ENCODE measurements around the gene UBE2F. TPM values are rescaled to one million over a fixed set of nuclear protein-coding genes. Genes with fewer than 3 reads are reported as not detected.
"Not testable (repeated sequence)": the region's sequence is repeated elsewhere in the genome, so short reads cannot be mapped to it uniquely, and the experiment has no call there.

The UBE2F gene
- total RNA-seq, 2 donors from 2014 or later: 45.2 to 73.2 TPM

- no peaks in the 10 kb centered on the region for H3K9me3 ChIP-seq
- H3K27ac ChIP-seq: no peak overlapping the region
- DNase-seq (ENCODE audit: low spot score): no peak
- TF ChIP-seq POLR2A (IDR thresholded peaks at IDR 0.05) (no peak), POLR2AphosphoS5 (IDR thresholded peaks at IDR 0.05) (no peak)
- intact Hi-C loops (cut with DNase I): no loop called here
- H3K4me1 ChIP-seq (replicated peaks): no peaks in the 10 kb centered on the region
- WGBS: 65% methylated on average over 3 of the region's 3 CpGs
- no peaks in the 10 kb centered on the region for H3K27me3 ChIP-seq (replicated peaks; ENCODE audit: insufficient read depth)
- H3K36me3 ChIP-seq: no peaks in the 10 kb centered on the region
- H3K4me3 ChIP-seq: no peak overlapping the region
Observed at GRCh38 chr2:237942513-237942899, 24.3 kb upstream of the UBE2F start.

DNA sequence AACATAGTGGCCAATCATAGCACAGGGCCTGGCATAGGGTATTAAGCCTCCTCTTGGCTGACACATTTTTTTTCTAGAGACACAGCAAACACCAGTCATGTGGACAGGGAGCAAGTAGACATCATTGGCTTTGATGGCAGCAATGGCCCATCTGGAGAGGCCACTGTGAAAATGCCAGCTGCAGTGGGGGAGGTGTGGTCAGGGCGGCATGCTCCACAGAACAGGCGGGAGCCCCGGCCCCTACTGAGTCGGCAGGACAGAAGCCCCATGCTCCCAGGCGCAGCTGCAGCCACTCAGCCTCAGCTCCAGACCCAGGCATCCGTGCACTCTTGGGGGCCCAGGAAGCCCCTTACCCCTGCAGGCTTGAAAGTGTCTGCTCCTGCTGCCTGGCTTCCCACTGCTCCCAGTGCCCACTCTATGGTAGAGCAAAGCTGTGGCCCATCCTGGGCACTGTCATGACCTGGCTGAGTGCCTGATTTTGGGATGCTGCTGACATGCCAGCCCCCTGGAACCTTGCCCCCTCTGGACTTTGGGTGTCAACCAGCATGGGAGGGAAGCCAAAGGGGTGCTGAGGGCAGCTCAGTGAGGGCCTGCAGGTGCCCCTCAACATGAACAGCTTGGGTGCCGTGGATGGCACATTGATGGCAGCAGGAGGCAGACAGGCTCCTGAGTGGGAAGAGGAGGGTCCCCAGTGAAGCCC lies 23.3 kb upstream of the UBE2F start:
- H3K36me3 ChIP-seq: no peaks in the 10 kb centered on the region
- TF ChIP-seq, protein P1, sequence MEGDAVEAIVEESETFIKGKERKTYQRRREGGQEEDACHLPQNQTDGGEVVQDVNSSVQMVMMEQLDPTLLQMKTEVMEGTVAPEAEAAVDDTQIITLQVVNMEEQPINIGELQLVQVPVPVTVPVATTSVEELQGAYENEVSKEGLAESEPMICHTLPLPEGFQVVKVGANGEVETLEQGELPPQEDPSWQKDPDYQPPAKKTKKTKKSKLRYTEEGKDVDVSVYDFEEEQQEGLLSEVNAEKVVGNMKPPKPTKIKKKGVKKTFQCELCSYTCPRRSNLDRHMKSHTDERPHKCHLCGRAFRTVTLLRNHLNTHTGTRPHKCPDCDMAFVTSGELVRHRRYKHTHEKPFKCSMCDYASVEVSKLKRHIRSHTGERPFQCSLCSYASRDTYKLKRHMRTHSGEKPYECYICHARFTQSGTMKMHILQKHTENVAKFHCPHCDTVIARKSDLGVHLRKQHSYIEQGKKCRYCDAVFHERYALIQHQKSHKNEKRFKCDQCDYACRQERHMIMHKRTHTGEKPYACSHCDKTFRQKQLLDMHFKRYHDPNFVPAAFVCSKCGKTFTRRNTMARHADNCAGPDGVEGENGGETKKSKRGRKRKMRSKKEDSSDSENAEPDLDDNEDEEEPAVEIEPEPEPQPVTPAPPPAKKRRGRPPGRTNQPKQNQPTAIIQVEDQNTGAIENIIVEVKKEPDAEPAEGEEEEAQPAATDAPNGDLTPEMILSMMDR (IDR thresholded peaks at IDR 0.05): no peak
- TF ChIP-seq POLR2A (IDR thresholded peaks at IDR 0.05) (no peak), POLR2AphosphoS5 (IDR thresholded peaks at IDR 0.05) (no peak)
- H3K27ac ChIP-seq: no peak overlapping the region
- no peaks in the 10 kb centered on the region for H3K4me1 ChIP-seq (replicated peaks)
- H3K4me3 ChIP-seq: no peak overlapping the region
- intact Hi-C loops (cut with DNase I): no loop called here
- H3K9me3 ChIP-seq: no peaks in the 10 kb centered on the region
- 88% methylated on average over 7 of the region's 7 CpGs for WGBS
- H3K27me3 ChIP-seq (replicated peaks; ENCODE audit: insufficient read depth): no peaks in the 10 kb centered on the region
- DNase-seq (ENCODE audit: low spot score): no peak

GRCh38 chr2:237944302-237944701 lies 22.5 kb upstream of the UBE2F start:
- Histone ChIP-seq H3K27me3 (replicated peaks; ENCODE audit: insufficient read depth) (no peaks in the 10 kb centered on the region), H3K9me3 (no peaks in the 10 kb centered on the region), H3K4me1 (replicated peaks) (no peaks in the 10 kb centered on the region), H3K4me3 (no peak overlapping the region), H3K27ac (no peak overlapping the region), H3K36me3 (no peaks in the 10 kb centered on the region)
- WGBS: 83% methylated on average over 4 of the region's 4 CpGs
- TF ChIP-seq POLR2A (IDR thresholded peaks at IDR 0.05) (no peak), POLR2AphosphoS5 (IDR thresholded peaks at IDR 0.05) (no peak)
- TF ChIP-seq, protein P1 (IDR thresholded peaks at IDR 0.05): no peak
- no peak for DNase-seq (ENCODE audit: low spot score)
- intact Hi-C loops (cut with DNase I): no loop called here

GRCh38 chr2:237946423-237946822 lies 20.4 kb upstream of the UBE2F start:
- 50% methylated on average over 1 of the region's 1 CpG for WGBS
- H3K4me3 ChIP-seq: no peak overlapping the region
- no peaks in the 10 kb centered on the region for H3K4me1 ChIP-seq (replicated peaks)
- H3K9me3 ChIP-seq: no peaks in the 10 kb centered on the region
- no peak for DNase-seq (ENCODE audit: low spot score)
- no peaks in the 10 kb centered on the region for H3K36me3 ChIP-seq
- no peak for TF ChIP-seq POLR2A (IDR thresholded peaks at IDR 0.05)
- TF ChIP-seq, protein P1 (IDR thresholded peaks at IDR 0.05): no peak
- TF ChIP-seq POLR2AphosphoS5 (IDR thresholded peaks at IDR 0.05): no peak
- H3K27me3 ChIP-seq (replicated peaks; ENCODE audit: insufficient read depth): no peaks in the 10 kb centered on the region
- intact Hi-C loops (cut with DNase I): no loop called here
- H3K27ac ChIP-seq: no peak overlapping the region

DNA sequence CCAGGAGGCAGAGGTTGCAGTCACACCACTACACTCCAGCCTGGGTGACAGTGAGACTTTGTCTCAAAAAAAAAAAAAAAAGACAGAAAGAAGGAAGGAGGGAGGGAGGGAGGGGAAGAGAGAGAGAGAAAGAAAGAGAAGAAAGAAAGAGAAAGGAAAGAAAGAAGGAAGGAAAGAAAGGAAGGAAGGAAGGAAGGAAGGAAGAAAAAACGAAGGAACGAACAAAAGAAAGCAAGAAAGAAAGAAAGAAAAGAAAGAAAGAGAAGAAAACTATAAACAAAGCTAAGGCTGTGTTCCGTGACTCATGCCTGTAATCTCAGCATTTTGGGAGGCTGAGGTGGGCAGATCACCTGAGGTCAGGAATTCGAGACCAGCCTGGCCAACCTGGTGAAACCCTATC lies 15.5 kb upstream of the UBE2F start:
- H3K4me3 ChIP-seq; DNase-seq (ENCODE audit: low spot score); H3K36me3 ChIP-seq; intact Hi-C loops (cut with DNase I); H3K4me1 ChIP-seq (replicated peaks); H3K27me3 ChIP-seq (replicated peaks; ENCODE audit: insufficient read depth); H3K9me3 ChIP-seq; H3K27ac ChIP-seq: not testable (repeated sequence)
- 90% methylated on average over 4 of the region's 4 CpGs for WGBS

DNA sequence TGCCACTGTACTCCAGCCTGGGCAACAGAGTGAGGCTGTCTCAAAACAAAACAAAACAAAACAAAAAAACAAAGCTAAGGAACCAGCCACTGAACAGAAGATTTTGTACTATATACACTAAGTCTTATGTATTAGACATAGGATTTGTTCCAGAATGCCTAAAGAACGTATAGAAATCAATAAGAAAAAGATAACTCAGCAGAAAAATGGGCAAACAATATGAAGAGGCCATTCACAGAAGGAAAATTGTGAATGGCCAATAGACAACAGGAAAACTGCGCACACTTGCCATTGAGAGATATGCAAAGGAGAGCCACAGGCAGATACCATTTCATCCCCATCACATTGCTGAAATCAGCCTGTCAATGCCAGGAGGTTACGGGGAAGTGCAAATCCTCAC lies 14.9 kb upstream of the UBE2F start:
- no peak overlapping the region for H3K4me3 ChIP-seq
- intact Hi-C loops (cut with DNase I): no loop called here
- H3K27me3 ChIP-seq (replicated peaks; ENCODE audit: insufficient read depth): peaks cover 6% of the 10 kb centered on the region
- H3K27ac ChIP-seq: no peak overlapping the region
- H3K36me3 ChIP-seq: no peaks in the 10 kb centered on the region
- H3K9me3 ChIP-seq: no peaks in the 10 kb centered on the region
- TF ChIP-seq POLR2A (IDR thresholded peaks at IDR 0.05) (no peak), POLR2AphosphoS5 (IDR thresholded peaks at IDR 0.05) (no peak)
- TF ChIP-seq, protein P1 (IDR thresholded peaks at IDR 0.05): no peak
- H3K4me1 ChIP-seq (replicated peaks): no peaks in the 10 kb centered on the region
- DNase-seq (ENCODE audit: low spot score): no peak
- 82% methylated on average over 3 of the region's 3 CpGs for WGBS
